HG02973 (cell line): ENCODE results near the gene AGT.

Source experiments
- ATAC-seq: cut with Tn5 transposase; IDR thresholded peaks from one replicate; pipeline ENCODE4 v1.9.1; 2021; ENCODE audit warnings: moderate library complexity; ENCODE audit not compliant: unreplicated experiment

Gene AGT

DNA sequence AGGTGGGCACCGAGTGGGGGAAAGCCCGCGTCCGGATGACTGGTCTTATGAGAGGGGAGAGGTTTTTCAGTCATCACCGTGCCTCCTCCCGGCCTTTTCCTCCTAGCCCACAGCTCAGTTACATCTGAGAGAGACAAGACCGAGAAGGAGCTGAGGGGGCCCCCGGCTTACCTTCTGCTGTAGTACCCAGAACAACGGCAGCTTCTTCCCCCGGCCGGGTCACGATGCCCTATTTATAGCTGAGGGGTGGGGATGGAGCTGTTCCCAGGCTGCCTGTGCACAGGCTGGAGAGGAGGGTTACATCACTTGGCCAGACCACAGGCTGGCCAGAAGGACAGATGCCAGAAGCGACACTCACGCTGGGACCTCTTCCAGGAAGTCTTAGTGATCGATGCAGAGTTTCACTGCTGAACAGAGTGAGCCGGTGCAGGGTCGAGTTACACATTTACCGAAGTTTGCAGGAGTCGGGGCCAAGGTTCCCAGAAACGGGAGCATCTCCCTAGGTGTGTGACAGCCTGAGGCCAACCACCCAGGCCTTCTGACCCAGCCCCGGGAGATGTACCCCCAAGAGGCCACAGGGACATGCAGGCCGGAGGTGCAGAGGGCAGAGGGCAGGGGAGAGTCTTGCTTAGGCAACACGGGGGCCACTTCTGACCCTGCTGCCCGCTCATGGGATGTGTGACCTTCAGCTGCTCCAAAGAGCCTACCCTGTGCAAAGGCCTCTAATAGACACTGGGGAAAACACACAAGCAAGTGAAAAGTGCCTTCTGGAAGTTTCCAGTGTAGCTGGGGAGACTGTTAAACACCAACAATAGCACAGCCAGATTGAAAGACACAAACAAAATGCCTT lies at the start of gene AGT:
TSS of gene AGT (minus strand) at position 208 of the 850 bp plus-strand sequence. CDS start 3,299 bp downstream, outside the sequence.
- no peak for ATAC-seq

DNA sequence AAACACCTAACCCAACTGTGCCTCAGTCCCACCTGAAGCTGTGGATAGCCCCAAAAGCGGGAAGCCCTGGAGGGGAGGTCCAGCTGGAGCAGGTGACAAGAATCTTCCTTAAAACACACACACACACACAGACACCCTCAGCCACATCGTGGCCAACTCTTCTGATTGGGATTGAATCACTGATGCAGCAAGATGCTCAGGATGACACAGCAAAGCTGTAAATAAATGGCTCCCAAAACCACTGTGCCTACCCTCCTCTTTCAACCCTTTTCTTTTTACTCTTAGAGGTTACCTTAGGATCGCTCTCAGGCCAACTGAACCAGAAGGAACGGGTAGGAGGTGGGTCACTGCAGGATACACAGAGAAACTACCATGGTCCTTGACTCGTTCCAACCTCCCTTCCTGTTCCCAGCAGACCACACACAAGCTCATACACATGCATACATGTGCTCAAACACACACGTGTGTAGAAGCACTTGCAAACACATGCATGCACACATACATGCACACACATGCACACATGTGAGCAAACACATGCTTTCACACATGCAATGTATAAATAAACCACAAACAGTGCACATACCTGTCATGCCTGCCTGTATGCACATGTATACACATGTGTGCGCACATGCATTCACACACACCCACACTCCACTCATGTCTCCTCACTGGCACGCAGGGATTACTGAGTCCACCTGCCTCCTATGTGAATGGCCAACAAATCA lies 47.7 kb upstream of the AGT start:
- ATAC-seq, result no peak

DNA sequence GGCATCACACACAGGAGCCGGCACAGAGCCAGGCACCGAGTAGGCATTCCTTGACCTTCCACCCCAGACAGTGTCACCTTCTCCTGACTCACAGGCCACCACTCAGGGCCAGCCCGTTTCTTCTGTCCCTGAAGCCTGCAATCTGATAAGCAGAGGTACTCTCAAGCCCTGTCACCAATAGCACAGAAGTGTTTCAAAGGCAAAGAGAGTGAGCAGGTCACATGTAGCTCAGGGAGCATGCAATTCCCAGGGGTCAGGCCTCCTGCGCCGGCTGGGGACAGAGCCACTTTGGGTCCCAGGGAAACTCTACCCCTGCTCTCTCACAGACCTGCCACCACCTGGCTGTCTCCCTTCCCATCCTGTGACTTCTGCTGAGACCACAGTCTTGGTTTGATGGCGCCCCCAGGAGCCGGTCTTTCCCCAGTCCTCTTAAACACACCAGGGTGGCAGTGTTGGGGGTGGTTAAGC lies 46.5 kb upstream of the AGT start:
- ATAC-seq, result no peak

DNA sequence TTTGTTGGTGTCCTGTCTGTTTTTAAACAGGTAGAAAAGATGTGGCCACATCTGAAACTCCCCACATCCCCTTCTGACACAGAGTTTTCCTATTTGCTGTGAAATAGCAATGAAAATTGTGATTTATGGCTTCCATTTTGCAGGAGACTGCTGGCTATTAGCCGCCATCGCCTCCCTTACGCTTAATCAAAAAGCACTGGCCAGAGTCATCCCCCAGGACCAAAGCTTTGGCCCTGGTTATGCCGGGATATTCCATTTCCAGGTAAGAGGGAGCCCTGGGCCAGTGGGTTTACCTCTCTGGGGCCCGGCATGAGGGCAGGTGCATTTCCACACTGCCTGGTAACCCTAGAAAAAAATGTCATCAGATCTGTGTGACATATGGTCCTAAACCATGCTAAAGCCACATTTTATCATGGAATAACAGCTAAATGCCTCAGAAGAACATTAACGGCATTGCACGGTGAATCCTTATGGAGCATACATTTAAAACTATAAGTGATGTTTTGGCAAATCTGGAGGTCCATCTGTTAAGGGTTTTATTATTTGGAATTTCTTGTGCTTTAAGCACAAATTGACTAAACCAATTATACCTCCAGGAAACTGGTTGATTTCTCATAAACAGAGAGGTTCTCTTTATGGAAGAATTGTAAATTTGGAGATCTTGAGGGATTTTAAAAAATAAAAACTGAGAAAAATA lies 45.6 kb upstream of the AGT start:
- ATAC-seq, result no peak

DNA sequence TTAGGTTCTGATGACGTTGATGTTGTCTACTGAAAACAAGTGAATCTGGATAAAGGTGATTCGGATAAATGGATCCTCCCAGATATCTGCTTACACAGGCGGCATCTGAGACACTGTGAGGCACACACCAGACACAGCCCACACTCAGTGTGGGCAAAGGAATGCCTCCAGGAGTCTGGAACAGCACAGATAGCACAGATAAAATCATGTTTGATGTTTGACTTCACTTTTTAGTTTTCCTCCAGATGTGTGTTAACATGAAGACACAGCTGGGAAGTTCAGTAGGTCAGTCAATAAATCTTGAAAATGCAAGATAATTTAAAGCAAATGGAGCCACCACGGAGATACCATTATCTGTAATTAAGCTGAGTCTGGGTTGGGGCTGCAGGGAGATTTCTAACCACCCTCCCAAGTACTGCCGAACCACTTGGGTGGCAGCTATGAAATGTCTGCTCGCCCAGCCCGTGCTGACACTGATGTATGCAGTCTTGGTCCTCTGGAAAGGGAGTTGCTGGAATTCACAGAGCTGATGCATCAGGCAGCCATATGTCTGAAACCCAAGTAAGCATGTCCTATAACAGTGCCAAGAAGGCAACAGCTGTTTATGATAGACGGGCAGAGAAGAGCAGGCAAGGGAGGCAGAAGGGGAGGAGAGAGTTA lies 44.9 kb upstream of the AGT start:
- ATAC-seq, result no peak

DNA sequence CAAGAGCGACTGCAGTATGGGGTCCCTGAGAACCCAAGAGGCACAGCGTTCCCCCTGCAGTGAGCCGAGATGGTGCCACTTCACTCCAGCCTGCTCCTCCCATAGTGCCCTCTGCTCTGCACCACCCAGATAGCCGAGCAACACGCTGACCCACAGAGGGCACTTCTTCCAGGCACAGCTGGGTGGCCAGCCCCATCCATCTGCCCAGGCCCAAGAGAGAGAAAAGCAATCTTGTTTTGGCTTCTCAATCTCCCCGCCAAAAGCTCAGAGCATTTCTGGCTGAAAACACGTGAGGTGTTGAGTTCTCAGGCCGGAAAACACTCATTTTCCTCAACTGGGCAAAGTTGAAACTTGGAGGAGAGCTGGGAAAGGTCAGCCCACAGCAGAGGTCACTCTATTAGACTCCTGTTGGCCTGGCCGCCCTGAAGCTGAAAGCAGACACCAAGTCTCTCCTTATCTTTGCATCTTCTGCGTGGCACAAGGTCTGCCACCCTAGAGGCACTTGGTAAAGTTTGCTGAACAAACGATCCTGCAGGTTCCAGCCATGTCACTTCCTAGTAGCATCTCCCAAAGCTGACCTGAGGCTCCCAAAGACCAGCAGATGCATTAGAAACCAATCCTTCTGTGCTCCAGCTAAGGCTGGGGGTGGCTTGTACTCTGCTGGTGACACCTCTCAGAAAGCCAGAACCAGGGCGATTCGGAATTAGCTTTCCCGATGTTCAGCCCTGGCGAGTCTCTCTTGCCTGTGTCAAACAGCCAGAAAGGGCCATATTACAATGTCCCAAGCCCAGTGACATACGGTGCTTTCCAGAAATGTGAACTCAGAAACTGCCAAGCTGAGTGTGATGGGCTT lies 44.2 kb upstream of the AGT start:
- ATAC-seq, result no peak

DNA sequence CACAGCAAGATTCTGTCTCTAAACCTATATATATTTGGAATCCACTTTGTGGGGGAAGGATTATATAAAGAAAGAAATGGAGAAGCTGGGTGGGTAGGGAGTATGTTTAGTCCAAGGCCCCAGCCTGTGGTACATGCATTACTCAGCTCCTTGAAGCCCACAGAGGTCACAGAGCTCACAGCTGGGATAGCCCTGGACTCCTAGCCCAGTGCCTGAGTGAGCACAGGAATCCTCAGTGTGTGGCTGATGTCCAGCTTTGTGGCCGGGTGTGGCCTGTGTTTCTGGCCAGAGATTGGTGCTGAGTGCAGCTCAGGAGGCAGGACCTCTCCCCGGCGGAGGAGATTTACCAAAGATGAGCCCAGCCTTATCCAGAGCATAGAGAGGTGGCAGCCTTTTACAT lies 40.9 kb upstream of the AGT start:
- no peak for ATAC-seq

DNA sequence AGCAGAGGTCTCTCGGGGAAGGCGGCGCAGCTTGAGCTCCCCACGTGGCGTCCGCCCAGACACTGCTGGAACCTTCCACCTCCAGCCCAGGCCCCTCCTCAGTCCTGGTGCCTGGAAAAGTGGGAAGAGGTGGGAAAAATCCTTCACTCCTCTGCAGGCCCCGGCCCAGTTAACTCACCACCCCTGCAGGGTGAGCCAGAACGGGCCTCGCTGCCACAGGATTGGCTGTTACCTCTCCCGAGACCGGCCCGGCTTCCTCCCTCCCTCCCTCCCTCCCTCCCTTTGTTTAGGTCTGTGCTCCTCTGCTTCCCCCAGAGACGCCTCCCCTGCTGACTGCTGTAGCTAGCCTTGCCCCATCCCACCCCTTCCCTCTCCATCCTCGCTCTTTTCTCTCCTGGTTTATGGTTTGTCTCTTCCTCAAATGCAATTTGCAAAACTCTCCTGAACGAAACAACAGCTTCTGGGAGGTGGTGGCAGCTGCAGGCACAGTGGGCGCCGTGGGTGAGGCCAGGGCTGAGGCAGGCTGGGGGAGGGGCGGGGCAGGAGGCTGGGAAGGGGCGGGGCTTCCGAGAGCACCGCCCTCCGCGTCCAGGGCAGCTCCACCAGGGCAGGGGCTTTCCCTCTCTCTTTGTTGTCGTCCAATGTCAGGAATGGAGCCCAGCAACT lies 39.8 kb upstream of the AGT start:
- no peak for ATAC-seq

DNA sequence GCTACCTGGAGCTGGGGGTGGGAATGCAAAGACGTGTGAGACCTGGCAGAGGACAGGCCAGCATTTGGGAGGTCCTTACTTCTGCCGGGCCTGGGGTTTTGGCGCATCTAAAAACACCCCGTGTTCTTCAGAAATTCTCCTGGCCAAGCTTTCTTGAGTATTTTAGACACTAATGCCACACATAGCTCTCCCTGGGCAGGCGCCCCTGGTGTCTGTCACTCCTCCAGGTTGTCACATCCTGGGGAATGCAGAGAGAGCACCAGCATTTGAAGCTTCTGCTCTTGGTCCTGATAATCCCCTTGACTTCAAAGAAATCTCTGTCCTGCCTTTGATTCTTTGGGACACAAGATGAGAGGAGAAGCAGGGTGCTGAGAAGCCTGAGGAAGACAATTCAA lies 39.3 kb upstream of the AGT start:
- ATAC-seq, result no peak

DNA sequence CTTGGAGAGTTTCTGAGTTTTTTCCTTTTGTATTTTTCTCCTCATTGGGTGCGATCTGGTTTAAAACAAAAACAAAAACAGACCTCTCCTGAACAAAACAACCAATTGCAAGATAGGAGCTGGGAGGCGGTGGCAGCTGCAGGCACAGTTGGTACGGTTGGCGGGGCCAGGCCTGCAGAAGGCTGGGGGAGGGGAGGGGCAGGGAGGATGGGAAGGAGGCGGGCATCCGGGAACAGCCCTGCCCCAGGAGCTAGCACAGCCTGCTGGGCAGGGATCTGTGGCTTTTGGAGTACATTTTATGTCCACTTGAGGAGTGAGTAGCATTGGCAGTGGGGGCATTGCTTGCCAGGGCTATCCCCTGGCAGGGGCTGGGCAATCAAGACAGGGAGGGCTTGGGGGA lies 38.5 kb upstream of the AGT start:
- ATAC-seq, result no peak

DNA sequence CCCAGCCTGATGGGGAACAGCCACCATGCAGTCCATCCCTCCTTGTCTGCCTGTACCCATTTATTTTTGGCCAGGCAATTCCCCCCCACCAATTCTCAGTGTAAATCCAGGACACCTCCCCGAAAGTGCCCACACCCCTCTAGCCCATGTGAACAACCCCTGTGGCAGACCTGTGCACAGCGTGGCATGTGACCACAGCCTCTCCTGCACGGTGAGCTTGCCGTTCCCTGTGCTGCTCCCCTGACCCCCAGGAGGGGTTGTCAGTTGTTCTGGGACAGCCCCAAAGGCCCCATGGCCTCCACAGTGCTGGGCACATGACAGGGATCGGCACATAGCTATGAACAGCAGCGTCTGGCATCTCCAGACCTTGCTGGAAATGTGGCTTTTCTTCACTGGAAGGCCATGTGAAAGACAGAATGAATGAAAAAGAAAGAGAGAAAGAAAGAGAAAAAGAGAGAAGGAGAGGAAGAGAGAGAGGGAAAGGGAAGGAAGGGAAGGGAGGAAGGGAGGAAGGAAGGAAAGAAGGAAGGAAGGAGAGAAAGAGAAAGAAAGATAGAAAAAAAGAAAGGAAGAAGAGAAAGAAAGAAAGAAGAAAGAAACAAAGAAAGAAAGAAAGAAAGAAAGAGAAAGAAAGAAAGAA lies 37.2 kb upstream of the AGT start:
- no peak for ATAC-seq

DNA sequence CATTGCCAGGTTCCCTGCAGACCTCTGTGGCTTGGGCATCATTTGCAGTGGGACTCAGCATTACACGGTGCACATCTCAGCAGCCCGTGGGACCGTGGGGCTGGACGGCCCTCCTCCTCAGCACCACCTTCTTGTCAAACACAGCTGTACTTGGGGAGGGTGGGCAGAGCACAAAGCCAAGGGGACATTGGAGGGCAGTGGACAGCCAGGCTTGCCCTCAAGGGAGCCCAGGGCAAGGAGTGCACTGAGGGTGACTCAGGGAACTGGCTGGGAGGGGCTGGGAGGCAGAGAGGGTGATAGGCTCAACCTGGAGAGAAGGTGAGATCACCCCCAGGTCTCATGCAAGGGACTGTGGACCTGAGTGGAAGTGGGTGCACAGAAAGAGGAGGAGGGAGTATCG lies 36.7 kb upstream of the AGT start:
- ATAC-seq, result no peak

DNA sequence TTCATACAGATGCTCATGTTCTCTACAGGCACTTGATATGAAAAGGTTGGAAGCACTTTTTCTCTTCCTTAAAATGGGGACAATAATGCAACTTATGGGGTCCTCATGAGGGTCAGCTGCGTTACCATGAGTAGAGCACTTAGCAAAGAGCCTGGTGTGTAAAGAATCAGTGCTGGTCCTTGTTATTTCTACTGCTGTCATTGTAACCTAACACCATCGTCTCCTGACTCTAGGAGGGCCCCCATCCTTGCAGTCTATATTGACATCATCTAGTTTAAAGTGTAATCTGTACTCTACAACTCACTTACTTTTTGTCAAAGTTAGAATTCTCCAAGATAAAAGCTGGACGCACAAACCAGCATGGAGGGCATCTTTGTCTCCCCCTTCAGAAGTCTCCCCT lies 35.7 kb upstream of the AGT start:
- no peak for ATAC-seq

DNA sequence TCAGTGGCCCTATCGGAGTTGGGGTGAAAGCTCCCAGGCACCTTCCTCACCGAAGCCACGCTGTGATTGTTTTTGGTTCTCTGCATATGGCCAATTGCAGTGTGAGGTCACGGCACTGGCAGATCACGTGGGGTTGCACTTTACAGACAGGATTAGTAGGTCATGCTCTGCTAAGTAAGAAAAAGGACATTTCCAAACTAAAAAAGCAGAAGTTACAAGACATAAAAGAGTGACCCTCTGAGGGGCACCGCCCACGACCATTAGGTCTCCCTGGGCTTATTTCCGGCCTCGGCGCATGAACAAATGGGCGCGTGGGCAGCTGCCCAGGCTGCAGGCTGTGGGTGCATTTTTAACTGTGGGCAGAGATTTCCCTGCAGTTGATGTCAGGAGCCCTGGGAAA lies 35.2 kb upstream of the AGT start:
- ATAC-seq, result no peak

DNA sequence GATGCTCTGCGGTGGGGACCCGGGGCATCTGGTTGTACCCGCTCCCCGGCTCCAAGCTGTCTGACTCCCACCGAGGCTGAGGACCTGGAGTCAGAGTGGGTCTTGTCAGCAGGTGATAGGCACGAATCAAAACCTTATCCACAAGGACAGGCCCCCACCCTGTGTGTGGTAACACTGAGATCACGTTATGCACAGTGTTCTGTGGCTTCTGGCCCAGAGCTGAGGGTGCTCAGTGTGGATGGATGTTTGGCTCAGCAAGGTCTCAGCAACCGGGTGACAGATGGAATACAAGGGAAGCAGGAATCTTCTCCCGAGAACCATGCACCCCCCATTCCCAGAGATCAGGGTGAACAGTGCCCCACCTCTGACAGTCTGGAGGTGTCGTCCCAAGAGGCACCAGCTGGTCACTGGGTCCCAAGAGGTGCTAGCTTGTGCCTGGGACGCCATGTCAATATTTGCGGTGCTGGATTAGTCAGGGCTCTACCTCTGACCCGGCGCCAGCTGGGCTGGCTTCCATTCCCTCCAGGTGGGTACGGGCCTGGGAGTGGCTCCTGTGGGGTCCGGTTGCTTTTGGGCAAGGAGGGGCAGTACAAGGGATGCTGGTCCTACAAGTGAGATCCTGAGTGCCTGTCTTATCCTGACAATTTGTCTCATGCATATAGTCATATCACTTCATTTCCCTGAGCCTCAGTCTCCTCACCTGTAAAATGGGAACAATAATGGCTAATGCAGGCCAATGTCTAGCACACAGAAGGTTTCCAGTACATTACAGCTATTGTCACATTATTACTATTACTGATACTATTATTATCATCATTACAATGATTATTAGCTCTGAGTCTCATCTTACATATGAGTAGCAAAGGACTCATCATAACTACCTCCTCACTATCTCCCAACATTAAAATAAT lies 34.2 kb upstream of the AGT start:
- no peak for ATAC-seq

DNA sequence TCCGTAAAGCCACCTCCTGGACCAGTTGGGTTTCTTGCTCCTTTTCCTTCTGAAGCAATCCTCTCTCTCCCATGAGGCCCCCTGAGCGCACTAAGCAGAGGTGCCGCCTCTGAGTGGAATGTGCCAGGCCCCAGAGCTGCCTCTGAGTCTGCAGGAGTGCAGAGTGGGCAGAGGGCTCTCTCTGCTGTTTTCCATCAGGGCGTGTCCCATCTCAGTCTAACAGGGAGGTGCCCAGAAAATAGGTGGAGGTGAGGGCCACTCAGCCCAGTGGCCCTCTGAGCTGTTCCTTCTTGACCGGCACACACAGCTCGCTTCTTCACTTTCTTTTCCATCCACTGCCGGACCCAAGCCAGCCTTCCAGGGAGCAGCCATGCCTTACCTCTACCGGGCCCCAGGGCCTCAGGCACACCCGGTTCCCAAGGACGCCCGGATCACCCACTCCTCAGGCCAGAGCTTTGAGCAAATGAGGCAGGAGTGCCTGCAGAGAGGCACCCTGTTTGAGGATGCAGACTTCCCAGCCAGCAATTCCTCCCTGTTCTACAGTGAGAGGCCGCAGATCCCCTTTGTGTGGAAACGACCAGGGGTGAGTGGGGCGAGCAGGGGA lies 33.3 kb upstream of the AGT start, which contains the start of gene CAPN9:
TSS of gene CAPN9 (plus strand) at position 262 of the 604 bp plus-strand sequence. CDS start at position 371, 109 bp downstream.
- no peak for ATAC-seq

DNA sequence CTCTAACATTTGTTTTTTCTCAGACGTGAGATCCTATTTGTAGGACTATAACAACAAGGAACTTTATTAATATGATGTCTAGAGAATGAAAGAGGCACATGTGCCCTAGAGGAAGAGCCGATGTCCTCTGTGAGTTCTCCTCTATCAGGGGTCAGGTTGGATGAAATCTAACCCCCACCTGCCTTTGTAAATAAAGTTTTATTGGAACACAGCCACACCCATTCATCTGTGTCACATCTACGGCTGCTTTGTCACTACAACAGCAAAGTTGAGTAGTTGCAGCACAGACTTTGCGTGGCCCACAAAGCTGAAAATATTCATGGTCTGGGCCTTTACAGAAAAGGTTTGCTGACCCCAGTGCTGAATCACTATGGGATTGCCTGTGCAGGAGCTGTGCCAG lies 32.7 kb upstream of the AGT start:
- no peak for ATAC-seq

DNA sequence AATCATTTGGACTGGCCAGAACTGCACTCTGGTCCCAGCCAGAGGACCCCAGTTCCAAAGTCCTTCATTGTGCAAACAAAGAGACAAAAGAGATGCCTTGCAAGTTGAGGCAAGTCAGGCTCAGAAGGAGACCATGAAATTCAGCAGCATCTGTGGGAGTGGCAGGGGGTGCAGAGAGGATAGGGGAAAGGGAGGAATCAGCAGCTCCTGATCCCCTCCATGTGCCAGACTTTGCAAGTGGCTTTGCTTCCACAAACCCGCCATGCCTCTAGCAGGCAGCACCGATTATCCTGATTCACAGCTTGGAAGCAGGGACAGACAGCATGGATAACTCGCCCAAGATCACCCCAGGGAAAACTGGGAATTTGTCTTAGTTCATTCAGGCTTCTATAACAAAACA lies 31.1 kb upstream of the AGT start:
- ATAC-seq, result no peak
